ENCODE measurements around the gene STAT2. TPM values are rescaled to one million over a fixed set of nuclear protein-coding genes. Genes with fewer than 3 reads are reported as not detected.
A peak's percentile ranks its signal among the peaks of the same experiment; 100 is the strongest.
"Not testable (repeated sequence)": the region's sequence is repeated elsewhere in the genome, so short reads cannot be mapped to it uniquely, and the experiment has no call there.

The STAT2 gene
- total RNA-seq, 3 donors from 2014 or later = 198 to 207 (median 198) TPM

DNA sequence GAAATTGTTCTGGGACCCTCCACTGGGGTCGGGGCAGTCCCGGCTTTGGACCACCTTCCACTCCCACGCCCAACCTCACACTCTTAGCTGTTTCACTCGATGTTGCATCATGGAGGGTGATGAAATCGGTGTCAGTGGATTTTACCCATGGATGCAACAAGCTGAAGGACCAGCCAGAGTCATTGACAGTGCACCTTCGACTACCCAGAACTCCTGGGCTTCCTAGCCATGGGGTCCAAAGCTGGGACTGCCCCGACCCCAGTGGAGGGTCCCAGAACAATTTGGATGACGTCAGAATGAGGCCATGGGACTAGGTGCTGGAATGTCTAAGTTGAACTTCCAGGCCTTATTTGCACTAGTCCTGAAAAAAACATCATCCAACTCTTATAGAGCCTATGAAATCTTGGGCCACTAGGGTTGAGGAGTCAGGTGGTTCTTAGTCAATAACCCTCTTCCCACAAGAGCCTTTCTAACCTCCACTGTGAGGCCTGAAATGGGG is 22.1 kb downstream of the STAT2 start:
- H3K36me3 ChIP-seq = no peaks in the 10 kb centered on the region
- no peaks in the 10 kb centered on the region for H3K27me3 ChIP-seq
- no peaks in the 10 kb centered on the region for H3K4me1 ChIP-seq
- H3K4me3 ChIP-seq = no peak overlapping the region
- H3K27ac ChIP-seq = no peak overlapping the region
- no peaks in the 10 kb centered on the region for H3K9me3 ChIP-seq
- intact Hi-C loops (cut with DNase I; ENCODE audit: low total_unique reads) = no loop called here
- no peak for TF ChIP-seq POLR2A (IDR thresholded peaks at IDR 0.05)
- no peak for TF ChIP-seq POLR2AphosphoS5 (IDR thresholded peaks at IDR 0.05)
- TF ChIP-seq, protein P1, sequence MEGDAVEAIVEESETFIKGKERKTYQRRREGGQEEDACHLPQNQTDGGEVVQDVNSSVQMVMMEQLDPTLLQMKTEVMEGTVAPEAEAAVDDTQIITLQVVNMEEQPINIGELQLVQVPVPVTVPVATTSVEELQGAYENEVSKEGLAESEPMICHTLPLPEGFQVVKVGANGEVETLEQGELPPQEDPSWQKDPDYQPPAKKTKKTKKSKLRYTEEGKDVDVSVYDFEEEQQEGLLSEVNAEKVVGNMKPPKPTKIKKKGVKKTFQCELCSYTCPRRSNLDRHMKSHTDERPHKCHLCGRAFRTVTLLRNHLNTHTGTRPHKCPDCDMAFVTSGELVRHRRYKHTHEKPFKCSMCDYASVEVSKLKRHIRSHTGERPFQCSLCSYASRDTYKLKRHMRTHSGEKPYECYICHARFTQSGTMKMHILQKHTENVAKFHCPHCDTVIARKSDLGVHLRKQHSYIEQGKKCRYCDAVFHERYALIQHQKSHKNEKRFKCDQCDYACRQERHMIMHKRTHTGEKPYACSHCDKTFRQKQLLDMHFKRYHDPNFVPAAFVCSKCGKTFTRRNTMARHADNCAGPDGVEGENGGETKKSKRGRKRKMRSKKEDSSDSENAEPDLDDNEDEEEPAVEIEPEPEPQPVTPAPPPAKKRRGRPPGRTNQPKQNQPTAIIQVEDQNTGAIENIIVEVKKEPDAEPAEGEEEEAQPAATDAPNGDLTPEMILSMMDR (IDR thresholded peaks at IDR 0.05) = no peak
- DNase-seq (ENCODE audit: low spot score in 2 of 2) = no peak

- Histone ChIP-seq H3K4me3 (no peak overlapping the region), H3K4me1 (no peaks in the 10 kb centered on the region), H3K36me3 (no peaks in the 10 kb centered on the region), H3K9me3 (no peaks in the 10 kb centered on the region), H3K27ac (no peak overlapping the region), H3K27me3 (no peaks in the 10 kb centered on the region)
- no peak for DNase-seq (ENCODE audit: low spot score in 2 of 2)
- intact Hi-C loops (cut with DNase I; ENCODE audit: low total_unique reads) = no loop called here
- TF ChIP-seq POLR2A (IDR thresholded peaks at IDR 0.05) (no peak), POLR2AphosphoS5 (IDR thresholded peaks at IDR 0.05) (no peak)
- TF ChIP-seq, protein P1 (IDR thresholded peaks at IDR 0.05) = no peak
Observed at GRCh38 chr12:56336361-56337167, 23.3 kb downstream of the STAT2 start.

GRCh38 chr12:56335527-56335926 is 24.4 kb downstream of the STAT2 start:
- H3K9me3 ChIP-seq; H3K4me1 ChIP-seq; H3K4me3 ChIP-seq; H3K27ac ChIP-seq; intact Hi-C loops (cut with DNase I; ENCODE audit: low total_unique reads); H3K36me3 ChIP-seq; DNase-seq (ENCODE audit: low spot score in 2 of 2); H3K27me3 ChIP-seq: not testable (repeated sequence)

DNA sequence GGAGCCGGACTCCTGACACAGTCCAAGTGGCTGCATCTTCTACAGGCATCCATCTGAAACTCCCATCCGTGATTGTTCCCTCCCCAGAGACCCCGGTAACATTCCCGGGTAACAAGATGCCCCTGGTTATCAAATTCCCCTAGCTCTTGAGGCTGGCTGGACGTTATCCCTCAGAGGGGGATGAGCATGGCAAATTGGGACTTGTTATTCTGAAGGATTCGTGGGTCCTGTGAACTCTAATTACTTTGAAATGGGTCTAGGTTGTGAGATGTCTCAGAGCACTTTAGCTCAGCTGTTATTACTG is 25.5 kb downstream of the STAT2 start:
- H3K9me3 ChIP-seq = no peaks in the 10 kb centered on the region
- no peaks in the 10 kb centered on the region for H3K27me3 ChIP-seq
- no peak for DNase-seq (ENCODE audit: low spot score in 2 of 2)
- intact Hi-C loops (cut with DNase I; ENCODE audit: low total_unique reads) = no loop called here
- no peaks in the 10 kb centered on the region for H3K36me3 ChIP-seq
- no peaks in the 10 kb centered on the region for H3K4me1 ChIP-seq
- H3K27ac ChIP-seq = peak overlapping the region; percentile 91 to 97
- TF ChIP-seq POLR2A (IDR thresholded peaks at IDR 0.05) (no peak), POLR2AphosphoS5 (IDR thresholded peaks at IDR 0.05) (no peak)
- TF ChIP-seq, protein P1 (IDR thresholded peaks at IDR 0.05) = no peak
- peak overlapping the region; percentile 50 to 65 (median 60) for H3K4me3 ChIP-seq

GRCh38 chr12:56333679-56334489 is 26.0 kb downstream of the STAT2 start, which contains the start of gene PAN2:
PAN2 (minus strand) TSS chr12:56334000; CDS start chr12:56333094, 906 bp downstream.
- no peaks in the 10 kb centered on the region for H3K27me3 ChIP-seq
- intact Hi-C loops (cut with DNase I; ENCODE audit: low total_unique reads) = no loop called here
- peak within 1 kb of the TSS; percentile 91 to 97 for H3K27ac ChIP-seq
- no peaks in the 10 kb centered on the region for H3K9me3 ChIP-seq
- peak within 1 kb of the TSS; percentile 50 to 65 (median 60) for H3K4me3 ChIP-seq
- H3K36me3 ChIP-seq = no peaks in the 10 kb centered on the region
- peak; percentile 95 to 98 for DNase-seq (ENCODE audit: low spot score in 2 of 2)
- H3K4me1 ChIP-seq = no peaks in the 10 kb centered on the region
- TF ChIP-seq, protein P1 (IDR thresholded peaks at IDR 0.05) = peak; percentile 28 to 71 (median 65)
- TF ChIP-seq POLR2AphosphoS5 (IDR thresholded peaks at IDR 0.05) = peak; percentile 85 to 94 (median 88)
- peak; percentile 79 for TF ChIP-seq POLR2A (IDR thresholded peaks at IDR 0.05)
